H9 (cell line): ENCODE results near the gene ANKH. TPM values are rescaled to one million over a fixed set of nuclear protein-coding genes. Genes with fewer than 3 reads are reported as not detected.

Source experiments
- DNase-seq: peaks from one replicate; pipeline ENCODE4 v3.0.0-alpha.2; 2017
- H2AFZ ChIP-seq: one replicate; pipeline ENCODE4 v1.6.1; 2013; ENCODE audit warnings: mild to moderate bottlenecking, low read length, control low read depth, moderate library complexity
- H2AK5ac ChIP-seq: 2 replicates; pipeline ENCODE4 v1.6.1; 2013; ENCODE audit warnings: low read length, control low read depth, mixed read lengths; ENCODE audit not compliant: insufficient read length
- H2BK120ac ChIP-seq: one replicate; pipeline ENCODE4 v1.6.1; 2013; ENCODE audit warnings: low read depth, mild to moderate bottlenecking, low read length, control low read depth, inconsistent platforms; ENCODE audit not compliant: poor library complexity, severe bottlenecking
- H2BK12ac ChIP-seq: 2 replicates; pipeline ENCODE4 v1.6.1; 2013; ENCODE audit warnings: low read length, control low read depth, mixed read lengths, low read depth; ENCODE audit not compliant: insufficient read length
- H2BK15ac ChIP-seq: 2 replicates; pipeline ENCODE4 v1.6.1; 2013; ENCODE audit warnings: low read depth, low read length, control low read depth
- H2BK20ac ChIP-seq: one replicate; pipeline ENCODE4 v1.6.1; 2013; ENCODE audit warnings: low read depth, mild to moderate bottlenecking, low read length, control low read depth, inconsistent platforms; ENCODE audit not compliant: poor library complexity, severe bottlenecking
- H2BK5ac ChIP-seq: 2 replicates; pipeline ENCODE4 v1.6.1; 2013; ENCODE audit warnings: low read length, control low read depth, mixed read lengths; ENCODE audit not compliant: insufficient read length
- H3K14ac ChIP-seq: 2 replicates; pipeline ENCODE4 v1.6.1; 2013; ENCODE audit warnings: low read length, control low read depth; ENCODE audit not compliant: insufficient read depth
- H3K18ac ChIP-seq: 2 replicates; pipeline ENCODE4 v1.6.1; 2013; ENCODE audit warnings: low read depth, mild to moderate bottlenecking, mixed read lengths, low read length, control low read depth; ENCODE audit not compliant: insufficient read length
- H3K23ac ChIP-seq: 2 replicates; pipeline ENCODE4 v1.6.1; 2013; ENCODE audit warnings: low read length, control low read depth, mixed read lengths, low read depth; ENCODE audit not compliant: insufficient read length
- H3K23me2 ChIP-seq: 2 replicates; pipeline ENCODE4 v1.6.1; 2013; ENCODE audit warnings: low read depth, mild to moderate bottlenecking, mixed read lengths, low read length, control low read depth; ENCODE audit not compliant: insufficient read length, poor library complexity, severe bottlenecking
- H3K27ac ChIP-seq: 2 replicates; pipeline ENCODE4 v1.5.1; 2013; ENCODE audit warnings: low read length, control low read depth, mixed read lengths, low read depth; ENCODE audit not compliant: insufficient read length
- H3K27me3 ChIP-seq: 2 replicates; pipeline ENCODE4 v1.6.1; 2013; ENCODE audit warnings: low read length, control low read depth, inconsistent platforms; ENCODE audit not compliant: insufficient read depth
- H3K4ac ChIP-seq: 2 replicates; pipeline ENCODE4 v1.6.1; 2013; ENCODE audit warnings: low read depth, mild to moderate bottlenecking, control low read depth, inconsistent platforms, low read length, moderate library complexity
- H3K4me1 ChIP-seq: 2 replicates; pipeline ENCODE4 v1.6.1; 2013; ENCODE audit warnings: low read length, control low read depth, inconsistent platforms; ENCODE audit not compliant: insufficient read depth
- H3K4me2 ChIP-seq: 2 replicates; pipeline ENCODE4 v1.6.1; 2013; ENCODE audit warnings: low read length, control low read depth, mixed read lengths; ENCODE audit not compliant: insufficient read length, insufficient read depth
- H3K56ac ChIP-seq: 2 replicates; pipeline ENCODE4 v1.6.1; 2013; ENCODE audit warnings: low read depth, mild to moderate bottlenecking, mixed read lengths, low read length, control low read depth; ENCODE audit not compliant: insufficient read length
- H3K79me1 ChIP-seq: 2 replicates; pipeline ENCODE4 v1.6.1; 2013; ENCODE audit warnings: low read depth, mild to moderate bottlenecking, moderate library complexity, low read length, control low read depth, inconsistent platforms; ENCODE audit not compliant: insufficient read depth, poor library complexity, severe bottlenecking
- H3K79me2 ChIP-seq: 2 replicates; pipeline ENCODE4 v1.6.1; 2013; ENCODE audit warnings: low read length, control low read depth, inconsistent platforms; ENCODE audit not compliant: insufficient read depth
- H3K9ac ChIP-seq: 2 replicates; pipeline ENCODE4 v1.6.1; 2013; ENCODE audit warnings: low read length, control low read depth, mixed read lengths; ENCODE audit not compliant: insufficient read length; ENCODE audit errors: extremely low read depth
- H3K9me3 ChIP-seq: one replicate; pipeline ENCODE4 v1.6.1; 2013; ENCODE audit warnings: low read depth, low read length, inconsistent platforms; ENCODE audit not compliant: control insufficient read depth
- H3T11ph ChIP-seq: one replicate; pipeline ENCODE4 v1.6.1; 2013; ENCODE audit warnings: mild to moderate bottlenecking, low read length, control low read depth, inconsistent platforms
- H4K20me1 ChIP-seq: one replicate; pipeline ENCODE4 v1.6.1; 2013; ENCODE audit not compliant: control insufficient read depth, insufficient read length, insufficient read depth
- H4K5ac ChIP-seq: 2 replicates; pipeline ENCODE4 v1.6.1; 2013; ENCODE audit warnings: low read depth, mild to moderate bottlenecking, mixed read lengths, low read length, control low read depth; ENCODE audit not compliant: insufficient read length
- H4K8ac ChIP-seq: replicated peaks from 2 replicates; pipeline ENCODE4 v1.6.1; 2013; ENCODE audit warnings: low read length, control low read depth, mixed read lengths, low read depth; ENCODE audit not compliant: insufficient read length
- H4K91ac ChIP-seq: 2 replicates; pipeline ENCODE4 v1.6.1; 2013; ENCODE audit warnings: low read depth, mild to moderate bottlenecking, moderate library complexity, mixed read lengths, low read length, control low read depth; ENCODE audit not compliant: insufficient read length
- H3K27ac Mint-ChIP-seq, 3 experiments: 2 replicates in 2 of 3; 3 replicates in 1 of 3; pipeline ENCODE4 v1.8.0; 2020 to 2021; ENCODE audit warnings: mixed read lengths in 3 of 3, mild to moderate bottlenecking in 1 of 3, moderate library complexity in 1 of 3
- H3K27me3 Mint-ChIP-seq: 2 replicates; pipeline ENCODE4 v1.8.0; 2021; ENCODE audit warnings: low read depth, mild to moderate bottlenecking, moderate library complexity, mixed read lengths
- H3K36me3 Mint-ChIP-seq, 3 experiments: 2 replicates in 2 of 3; 3 replicates in 1 of 3; pipeline ENCODE4 v1.8.0; 2020 to 2021; ENCODE audit warnings: low read depth in 3 of 3, mixed read lengths in 3 of 3; ENCODE audit not compliant: insufficient read depth in 1 of 3
- H3K4me1 Mint-ChIP-seq, 2 experiments: 2 replicates each; pipeline ENCODE4 v1.8.0; 2020; ENCODE audit warnings: mixed read lengths in 2 of 2
- H3K4me3 Mint-ChIP-seq, 2 experiments: 2 replicates in 1 of 2; 3 replicates in 1 of 2; pipeline ENCODE4 v1.8.0; 2020 to 2021; ENCODE audit warnings: mild to moderate bottlenecking in 2 of 2, mixed read lengths in 2 of 2, moderate library complexity in 1 of 2
- H3K9me3 Mint-ChIP-seq, 2 experiments: 2 replicates in 1 of 2; 3 replicates in 1 of 2; pipeline ENCODE4 v1.8.0; 2020; ENCODE audit warnings: mild to moderate bottlenecking in 2 of 2, mixed read lengths in 2 of 2, moderate library complexity in 1 of 2
- WGBS: extraction: QIAGEN DNeasy Blood & Tissue Kit; methylation state at CpG from one replicate; pipeline ENCODE4 v1.1.7; 2013; ENCODE audit warnings: missing lambda C conversion rate, low lambda C conversion rate, mixed read lengths; ENCODE audit not compliant: insufficient read length; ENCODE audit errors: extremely low coverage; 5-methylcytosine and 5-hydroxymethylcytosine counted together
- total RNA-seq: library from RNA; stranded (reverse); gene quantifications from 2 replicates; pipeline ENCODE4 v1.2.1, GENCODE V29; 2021
- TF ChIP-seq, protein P1 (sequence below): fragments of 200-600 bp; sonication (generic); conservative IDR thresholded peaks from 3 replicates; pipeline ENCODE4 v1.8.0; 2021; ENCODE audit warnings: antibody characterized with exemption, mild to moderate bottlenecking

Gene ANKH
- total RNA-seq, 1 experiment from 2014 or later: 9.6 TPM

- Histone ChIP-seq H4K20me1 (no peaks in the 10 kb centered on the region), H2AK5ac (no peak overlapping the region), H2BK5ac (no peak overlapping the region), H3K27me3 (no peaks in the 10 kb centered on the region), H3K14ac (no peak overlapping the region; the same call in 1 of the 2 replicates), H3K79me2 (no peaks in the 10 kb centered on the region), H3K4me2 (no peak overlapping the region), H3K23ac (no peak overlapping the region), H2AFZ (no peak overlapping the region), H4K5ac (no peak overlapping the region), H4K91ac (no peak overlapping the region), H2BK120ac (no peak overlapping the region), H3K79me1 (no peaks in the 10 kb centered on the region), H3K23me2 (no peaks in the 10 kb centered on the region), H2BK12ac (no peak overlapping the region), H2BK15ac (no peak overlapping the region), H3K4me1 (no peaks in the 10 kb centered on the region), H3K56ac (no peak overlapping the region), H2BK20ac (no peak overlapping the region), H3K9ac (no peak overlapping the region), H3K4ac (no peak overlapping the region), H3T11ph (no peak overlapping the region), H3K18ac (no peak overlapping the region), H4K8ac (no peak overlapping the region), H3K9me3 (no peaks in the 10 kb centered on the region), H3K27ac (no peak overlapping the region)
- H3K27ac Mint-ChIP-seq: 0 out of 7 replicates have a peak overlapping the region, but pooled peaks of 1 of the 3 experiments have one; percentile 27
- WGBS: no CpG with 5 or more reads among the region's 4 CpGs
- TF ChIP-seq, protein P1, sequence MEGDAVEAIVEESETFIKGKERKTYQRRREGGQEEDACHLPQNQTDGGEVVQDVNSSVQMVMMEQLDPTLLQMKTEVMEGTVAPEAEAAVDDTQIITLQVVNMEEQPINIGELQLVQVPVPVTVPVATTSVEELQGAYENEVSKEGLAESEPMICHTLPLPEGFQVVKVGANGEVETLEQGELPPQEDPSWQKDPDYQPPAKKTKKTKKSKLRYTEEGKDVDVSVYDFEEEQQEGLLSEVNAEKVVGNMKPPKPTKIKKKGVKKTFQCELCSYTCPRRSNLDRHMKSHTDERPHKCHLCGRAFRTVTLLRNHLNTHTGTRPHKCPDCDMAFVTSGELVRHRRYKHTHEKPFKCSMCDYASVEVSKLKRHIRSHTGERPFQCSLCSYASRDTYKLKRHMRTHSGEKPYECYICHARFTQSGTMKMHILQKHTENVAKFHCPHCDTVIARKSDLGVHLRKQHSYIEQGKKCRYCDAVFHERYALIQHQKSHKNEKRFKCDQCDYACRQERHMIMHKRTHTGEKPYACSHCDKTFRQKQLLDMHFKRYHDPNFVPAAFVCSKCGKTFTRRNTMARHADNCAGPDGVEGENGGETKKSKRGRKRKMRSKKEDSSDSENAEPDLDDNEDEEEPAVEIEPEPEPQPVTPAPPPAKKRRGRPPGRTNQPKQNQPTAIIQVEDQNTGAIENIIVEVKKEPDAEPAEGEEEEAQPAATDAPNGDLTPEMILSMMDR: no peak
- H3K27me3 Mint-ChIP-seq: no peaks in the 10 kb centered on the region
- peaks cover 4 to 5% of the 10 kb centered on the region in 2 experiments for H3K4me1 Mint-ChIP-seq
- DNase-seq: no peak
- H3K9me3 Mint-ChIP-seq: no peaks in the 10 kb centered on the region
- no peak overlapping the region for H3K4me3 Mint-ChIP-seq
- H3K36me3 Mint-ChIP-seq: peaks cover 0 to 1% (median 0%) of the 10 kb centered on the region in 3 experiments; a peak in 1 of 7 replicates
These were observed 10.3 kb downstream of the ANKH start for GRCh38 chr5:14861123-14861765.
